Hematopoietic multipotent progenitor cell treated with erythropoietin and hydrocortisone succinate and interleukin-3 and kit ligand, for 6 days (in vitro differentiated cells): Measurements from ENCODE around the gene CDK13.

Experiments
- DNase-seq: peaks from one replicate; pipeline ENCODE4 v3.0.0-alpha.2; 2015

The CDK13 gene

GRCh38 chr7:40015790-40016296 is 65.8 kb downstream of the CDK13 start:
- DNase-seq, result peak; percentile 88

- no peak for DNase-seq
These were observed 69.5 kb downstream of the CDK13 start for GRCh38 chr7:40019558-40019957.

GRCh38 chr7:40024048-40024447 is 74.0 kb downstream of the CDK13 start:
- peak; percentile 42 for DNase-seq

GRCh38 chr7:40024841-40025240 is 74.8 kb downstream of the CDK13 start:
- no peak for DNase-seq

GRCh38 chr7:40027545-40027944 is 77.5 kb downstream of the CDK13 start:
- DNase-seq, result no peak

- DNase-seq, result peak; percentile 42
These were observed 83.8 kb downstream of the CDK13 start for GRCh38 chr7:40033826-40034225.

- DNase-seq, result peak; percentile 63
These were observed 91.4 kb downstream of the CDK13 start for GRCh38 chr7:40041456-40041855.

- no peak for DNase-seq
These were observed 93.1 kb downstream of the CDK13 start for GRCh38 chr7:40043164-40043563.

GRCh38 chr7:40047661-40048060 is 97.6 kb downstream of the CDK13 start:
- DNase-seq, result peak; percentile 26

GRCh38 chr7:40057292-40057691 is 107.2 kb downstream of the CDK13 start:
- peak; percentile 91 for DNase-seq

- DNase-seq, result no peak
These were observed 108.0 kb downstream of the CDK13 start for GRCh38 chr7:40058026-40058425.

- DNase-seq, result no peak
These were observed 108.6 kb downstream of the CDK13 start for GRCh38 chr7:40058636-40059035.

- peak; percentile 6 for DNase-seq
These were observed 109.0 kb downstream of the CDK13 start for GRCh38 chr7:40059057-40059456.

- no peak for DNase-seq
These were observed 122.2 kb downstream of the CDK13 start for GRCh38 chr7:40072268-40072667.

GRCh38 chr7:40073239-40073638 is 123.2 kb downstream of the CDK13 start:
- no peak for DNase-seq

- DNase-seq, result peak; percentile 54
These were observed 127.8 kb downstream of the CDK13 start for GRCh38 chr7:40077849-40078248.

GRCh38 chr7:40092182-40092581 is 142.1 kb downstream of the CDK13 start:
- no peak for DNase-seq

GRCh38 chr7:40093631-40094350 is 143.7 kb downstream of the CDK13 start:
- no peak for DNase-seq

GRCh38 chr7:40095230-40095629 is 145.2 kb downstream of the CDK13 start:
- no peak for DNase-seq

GRCh38 chr7:40095695-40096327 is 145.8 kb downstream of the CDK13 start:
- DNase-seq, result no peak

GRCh38 chr7:40097728-40098127 is 147.7 kb downstream of the CDK13 start:
- DNase-seq, result no peak

- no peak for DNase-seq
These were observed 148.8 kb downstream of the CDK13 start for GRCh38 chr7:40098810-40099209.

GRCh38 chr7:40099837-40100236 is 149.8 kb downstream of the CDK13 start:
- DNase-seq, result no peak

GRCh38 chr7:40101201-40101600 is 151.1 kb downstream of the CDK13 start:
- no peak for DNase-seq

- peak; percentile 11 for DNase-seq
These were observed 152.8 kb downstream of the CDK13 start for GRCh38 chr7:40102897-40103296.
